Keratinocyte (primary cell): Measurements from ENCODE around the gene ATP11A. TPM values are rescaled to one million over a fixed set of nuclear protein-coding genes. Genes with fewer than 3 reads are reported as not detected.

Source experiments
- DNase-seq: peaks from one replicate; pipeline ENCODE4 v3.0.0-alpha.2; 2011; ENCODE audit warnings: low read depth, missing footprints, low spot score
- FAIRE-seq: peaks from 2 replicates; lab custom pipeline; 2011; peaks lifted over from hg19 to GRCh38; lab: Jason Lieb, UNC
- H2AFZ ChIP-seq: 2 replicates; pipeline ENCODE4 v1.6.0; 2012; ENCODE audit warnings: low read length, control low read depth, inconsistent platforms; ENCODE audit not compliant: control insufficient read depth
- H3K27ac ChIP-seq: 2 replicates; pipeline ENCODE4 v1.5.1; 2011; ENCODE audit warnings: low read length; ENCODE audit not compliant: control insufficient read depth, insufficient read depth
- H3K27me3 ChIP-seq: 3 replicates; pipeline ENCODE4 v1.6.0; 2011; ENCODE audit warnings: low read length; ENCODE audit not compliant: control insufficient read depth, insufficient read depth; ENCODE audit errors: extremely low read depth
- H3K36me3 ChIP-seq, 2 experiments: 2 replicates in 1 of 2; 3 replicates in 1 of 2; pipeline ENCODE4 v1.5.1; 2011; ENCODE audit warnings: low read length in 2 of 2, mild to moderate bottlenecking in 1 of 2; ENCODE audit not compliant: control insufficient read depth in 2 of 2, insufficient read depth in 2 of 2; ENCODE audit errors: extremely low read depth in 1 of 2
- H3K4me1 ChIP-seq: 3 replicates; pipeline ENCODE4 v1.5.1; 2011; ENCODE audit warnings: low read length; ENCODE audit not compliant: control insufficient read depth, insufficient read depth; ENCODE audit errors: extremely low read depth
- H3K4me2 ChIP-seq: 3 replicates; pipeline ENCODE4 v1.6.0; 2011; ENCODE audit warnings: low read depth, low read length; ENCODE audit not compliant: control insufficient read depth, insufficient read depth; ENCODE audit errors: extremely low read depth
- H3K4me3 ChIP-seq, 3 experiments: fragments of 200-600 bp in 1 of 3; sonication (generic) in 1 of 3; 2 replicates in 2 of 3; 3 replicates in 1 of 3; pipeline ENCODE4 v1.5.1; 2011 to 2016; ENCODE audit warnings: low read length in 3 of 3, mild to moderate bottlenecking in 3 of 3, control low read depth in 2 of 3, inconsistent platforms in 1 of 3, low read depth in 1 of 3, mixed read lengths in 1 of 3, mixed run types in 1 of 3, moderate library complexity in 1 of 3; ENCODE audit not compliant: control insufficient read depth in 2 of 3, insufficient read depth in 2 of 3; ENCODE audit errors: extremely low read depth in 1 of 3
- H3K79me2 ChIP-seq: 2 replicates; pipeline ENCODE4 v1.6.0; 2012; ENCODE audit warnings: low read length; ENCODE audit not compliant: control insufficient read depth, insufficient read depth
- H3K9ac ChIP-seq: 3 replicates; pipeline ENCODE4 v1.6.0; 2011; ENCODE audit warnings: low read length; ENCODE audit not compliant: control insufficient read depth, insufficient read depth; ENCODE audit errors: extremely low read depth
- H3K9me1 ChIP-seq: 3 replicates; pipeline ENCODE4 v1.6.0; 2011; ENCODE audit warnings: low read length; ENCODE audit not compliant: control insufficient read depth, insufficient read depth; ENCODE audit errors: extremely low read depth
- H3K9me3 ChIP-seq: 2 replicates; pipeline ENCODE4 v1.5.1; 2012; ENCODE audit warnings: low read depth, low read length; ENCODE audit not compliant: control insufficient read depth
- H4K20me1 ChIP-seq: 3 replicates; pipeline ENCODE4 v1.6.0; 2011; ENCODE audit warnings: low read length; ENCODE audit not compliant: control insufficient read depth, insufficient read depth; ENCODE audit errors: extremely low read depth
- CTCF ChIP-seq, 3 experiments: IDR thresholded peaks in 1 of 3; conservative IDR thresholded peaks in 1 of 3; optimal IDR thresholded peaks in 1 of 3; 2 replicates in 2 of 3; 3 replicates in 1 of 3; pipeline versions ENCODE3 to v1.5.1; 2011; ENCODE audit warnings: low read length in 3 of 3, mild to moderate bottlenecking in 3 of 3, moderate library complexity in 2 of 3, control low read depth in 1 of 3, inconsistent platforms in 1 of 3; ENCODE audit not compliant: insufficient read depth in 2 of 3; ENCODE audit errors: extremely low read depth in 1 of 3
- EZH2 ChIP-seq: IDR thresholded peaks from one replicate; pipeline ENCODE4 v1.6.1; 2012; ENCODE audit warnings: inconsistent platforms, mild to moderate bottlenecking, low read length, moderate library complexity
- dilution Hi-C: fragments of 300-500 bp; cut with MboI; formaldehyde crosslinking; loops from one replicate; pipeline ENCODE4 v1.7.0; 2020; ENCODE audit warnings: low sequenced_read_pairs; ENCODE audit not compliant: extremely low pct_ligation_motif_present
- polyA plus RNA-seq, 5 experiments: library from polyadenylated mRNA; depleted of rRNA in 3 of 5; stranded (reverse) in 3 of 5; stranded (forward) in 1 of 5; unstranded in 1 of 5; fragments of >200 nt; gene quantifications; 1 replicate in 1 of 5; 2 replicates in 3 of 5; 3 replicates in 1 of 5; pipeline versions ENCODE4 v1.2.1 to v1.2.3, GENCODE V29; 2011 to 2012; ENCODE audit warnings: missing spikeins in 2 of 5, low read depth in 1 of 5, low replicate concordance in 1 of 5

Gene ATP11A
- polyA plus RNA-seq, 1 donor (not counting 4 experiments of a cell fraction or from before 2014, with no cell fraction given): 4.3 TPM

DNA sequence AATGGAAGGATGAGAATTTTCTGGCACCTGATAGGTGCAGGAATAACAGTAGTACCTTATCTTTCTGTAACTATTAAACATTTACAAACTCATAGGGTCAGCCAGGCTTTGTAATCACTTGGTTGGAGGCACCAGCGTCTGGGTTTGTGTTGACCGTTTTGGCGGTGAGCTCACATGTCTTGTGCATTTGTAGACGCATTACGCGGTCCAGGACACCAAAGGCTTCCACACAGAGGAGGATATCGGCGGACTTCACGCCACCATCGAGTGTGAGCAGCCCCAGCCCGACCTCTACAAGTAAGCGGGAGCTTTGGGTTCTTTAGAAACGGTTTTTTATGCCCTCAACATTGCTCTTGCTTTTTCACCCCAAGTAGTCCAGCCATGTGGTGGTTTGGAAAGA, 129.3 kb downstream of the ATP11A start:
- no peaks in the 10 kb centered on the region for H3K79me2 ChIP-seq
- no peak overlapping the region for H2AFZ ChIP-seq
- H3K9me3 ChIP-seq: no peaks in the 10 kb centered on the region
- no peak for FAIRE-seq
- no peaks in the 10 kb centered on the region for H4K20me1 ChIP-seq
- no peak for TF ChIP-seq CTCF (optimal IDR thresholded peaks at IDR 0.05 in 1 of 3, IDR thresholded peaks at IDR 0.05 in 1 of 3, conservative IDR thresholded peaks at IDR 0.05 in 1 of 3; ENCODE audit: extremely low read depth in 1 of 3, insufficient read depth in 2 of 3, low read length in 3 of 3)
- H3K4me2 ChIP-seq: no peak overlapping the region
- H3K9ac ChIP-seq: no peak overlapping the region
- H3K4me1 ChIP-seq: no peaks in the 10 kb centered on the region
- H3K27me3 ChIP-seq: no peaks in the 10 kb centered on the region
- no peak for DNase-seq
- H3K36me3 ChIP-seq: peaks cover 9% of the 10 kb centered on the region in 2 experiments
- no peak overlapping the region for H3K4me3 ChIP-seq
- H3K27ac ChIP-seq: no peak overlapping the region
- dilution Hi-C loops: no loop called here
- no peaks in the 10 kb centered on the region for H3K9me1 ChIP-seq

DNA sequence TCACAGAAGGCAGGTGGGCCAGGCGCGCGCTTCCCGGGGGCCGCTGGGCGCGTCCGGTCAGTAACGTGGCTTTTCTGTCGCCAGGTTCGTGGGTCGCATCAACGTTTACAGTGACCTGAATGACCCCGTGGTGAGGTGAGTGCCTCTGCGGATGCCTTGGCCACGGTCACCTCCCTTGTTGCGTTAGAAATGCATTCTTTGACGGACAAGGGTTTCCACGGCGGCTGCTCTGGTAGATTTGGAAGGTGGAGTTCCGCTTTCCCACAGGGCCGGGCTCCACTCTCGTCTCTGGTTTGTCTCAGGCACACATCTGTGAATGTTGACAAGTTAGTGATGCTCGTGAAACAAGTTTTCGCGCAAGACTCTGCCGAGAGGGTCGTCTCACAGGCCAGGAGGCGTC, 130.0 kb downstream of the ATP11A start:
- no peak overlapping the region for H3K4me2 ChIP-seq
- H3K36me3 ChIP-seq: peaks cover 9 to 10% of the 10 kb centered on the region in 2 experiments
- no peaks in the 10 kb centered on the region for H3K9me3 ChIP-seq
- no peaks in the 10 kb centered on the region for H3K9me1 ChIP-seq
- no peaks in the 10 kb centered on the region for H3K27me3 ChIP-seq
- TF ChIP-seq CTCF (optimal IDR thresholded peaks at IDR 0.05 in 1 of 3, IDR thresholded peaks at IDR 0.05 in 1 of 3, conservative IDR thresholded peaks at IDR 0.05 in 1 of 3; ENCODE audit: extremely low read depth in 1 of 3, insufficient read depth in 2 of 3, low read length in 3 of 3): no peak
- no peak for TF ChIP-seq EZH2
- dilution Hi-C loops: no loop called here
- H4K20me1 ChIP-seq: no peaks in the 10 kb centered on the region
- no peaks in the 10 kb centered on the region for H3K4me1 ChIP-seq
- DNase-seq (no peak), FAIRE-seq (no peak)
- no peaks in the 10 kb centered on the region for H3K79me2 ChIP-seq
- no peak overlapping the region for H3K9ac ChIP-seq
- no peak overlapping the region for H3K4me3 ChIP-seq
- no peak overlapping the region for H2AFZ ChIP-seq
- H3K27ac ChIP-seq: no peak overlapping the region
